Parathyroid adenoma (tissue), 2 donors: ENCODE results near the gene APOD.
"Not testable (repeated sequence)": the region's sequence is repeated elsewhere in the genome, so short reads cannot be mapped to it uniquely, and the experiment has no call there.

Experiments
- H2AFZ ChIP-seq: fragments of 300-600 bp; sonication (generic); one replicate; pipeline ENCODE4 v1.7.0; 2017; ENCODE audit warnings: antibody characterized with exemption, mild to moderate bottlenecking
- H3K27ac ChIP-seq: fragments of 300-600 bp; sonication (generic); one replicate; pipeline ENCODE4 v1.7.0; 2017
- H3K27me3 ChIP-seq: fragments of 300-600 bp; sonication (generic); one replicate; pipeline ENCODE4 v1.7.0; 2017; ENCODE audit warnings: low read length; ENCODE audit not compliant: control insufficient read depth, insufficient read depth
- H3K36me3 ChIP-seq: fragments of 300-600 bp; sonication (generic); one replicate; pipeline ENCODE4 v1.7.0; 2017; ENCODE audit warnings: low read length; ENCODE audit not compliant: control insufficient read depth, insufficient read depth
- H3K4me1 ChIP-seq: fragments of 300-600 bp; sonication (generic); one replicate; pipeline ENCODE4 v1.7.0; 2017; ENCODE audit warnings: control low read depth
- H3K4me2 ChIP-seq: fragments of 300-600 bp; sonication (generic); one replicate; pipeline ENCODE4 v1.7.0; 2017; ENCODE audit warnings: low read length
- H3K4me3 ChIP-seq: fragments of 300-600 bp; sonication (generic); one replicate; pipeline ENCODE4 v1.7.0; 2017; ENCODE audit warnings: low read depth, low read length
- H3K79me2 ChIP-seq: fragments of 300-600 bp; sonication (generic); one replicate; pipeline ENCODE4 v1.7.0; 2017; ENCODE audit warnings: control low read depth
- H3K9ac ChIP-seq: fragments of 300-600 bp; sonication (generic); one replicate; pipeline ENCODE4 v1.7.0; 2017; ENCODE audit warnings: mild to moderate bottlenecking
- H3K9me3 ChIP-seq: fragments of 300-600 bp; sonication (generic); one replicate; pipeline ENCODE4 v1.7.0; 2017; ENCODE audit warnings: low read length; ENCODE audit not compliant: control insufficient read depth
- TF ChIP-seq, protein P1 (sequence below): fragments of 300-600 bp; sonication (generic); IDR thresholded peaks from one replicate; pipeline ENCODE4 v1.7.0; 2017; ENCODE audit warnings: antibody characterized with exemption, mild to moderate bottlenecking
- donor health status: primary hyperparathyroidism.

APOD gene

GRCh38 chr3:195609229-195609628 lies 25.5 kb upstream of the APOD start:
- H3K4me1 ChIP-seq, result no peaks in the 10 kb centered on the region
- H3K27me3 ChIP-seq, result no peaks in the 10 kb centered on the region
- no peaks in the 10 kb centered on the region for H3K36me3 ChIP-seq
- H3K9ac ChIP-seq, result no peak overlapping the region
- TF ChIP-seq, protein P1, sequence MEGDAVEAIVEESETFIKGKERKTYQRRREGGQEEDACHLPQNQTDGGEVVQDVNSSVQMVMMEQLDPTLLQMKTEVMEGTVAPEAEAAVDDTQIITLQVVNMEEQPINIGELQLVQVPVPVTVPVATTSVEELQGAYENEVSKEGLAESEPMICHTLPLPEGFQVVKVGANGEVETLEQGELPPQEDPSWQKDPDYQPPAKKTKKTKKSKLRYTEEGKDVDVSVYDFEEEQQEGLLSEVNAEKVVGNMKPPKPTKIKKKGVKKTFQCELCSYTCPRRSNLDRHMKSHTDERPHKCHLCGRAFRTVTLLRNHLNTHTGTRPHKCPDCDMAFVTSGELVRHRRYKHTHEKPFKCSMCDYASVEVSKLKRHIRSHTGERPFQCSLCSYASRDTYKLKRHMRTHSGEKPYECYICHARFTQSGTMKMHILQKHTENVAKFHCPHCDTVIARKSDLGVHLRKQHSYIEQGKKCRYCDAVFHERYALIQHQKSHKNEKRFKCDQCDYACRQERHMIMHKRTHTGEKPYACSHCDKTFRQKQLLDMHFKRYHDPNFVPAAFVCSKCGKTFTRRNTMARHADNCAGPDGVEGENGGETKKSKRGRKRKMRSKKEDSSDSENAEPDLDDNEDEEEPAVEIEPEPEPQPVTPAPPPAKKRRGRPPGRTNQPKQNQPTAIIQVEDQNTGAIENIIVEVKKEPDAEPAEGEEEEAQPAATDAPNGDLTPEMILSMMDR, result no peak
- no peak overlapping the region for H2AFZ ChIP-seq
- no peak overlapping the region for H3K27ac ChIP-seq
- H3K4me3 ChIP-seq, result no peak overlapping the region
- no peaks in the 10 kb centered on the region for H3K79me2 ChIP-seq
- no peaks in the 10 kb centered on the region for H3K9me3 ChIP-seq
- no peak overlapping the region for H3K4me2 ChIP-seq

DNA sequence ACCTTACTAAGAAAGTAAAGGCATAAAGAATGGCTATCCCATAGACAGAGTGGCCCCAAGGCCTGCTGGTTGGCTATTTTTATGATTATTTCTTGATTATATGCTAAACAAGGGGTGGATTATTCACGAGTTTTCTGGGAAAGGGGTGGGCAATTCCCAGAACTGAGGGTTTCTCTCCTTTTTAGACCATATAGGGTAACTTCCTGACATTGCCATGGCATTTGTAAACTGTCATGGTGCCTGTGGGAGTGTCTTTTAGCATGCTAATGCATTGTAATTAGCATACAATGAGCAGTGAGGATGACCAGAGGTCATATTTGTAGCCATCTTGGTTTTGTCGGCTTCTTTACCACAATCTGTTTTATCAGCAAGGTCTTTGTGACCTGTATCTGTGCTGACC lies 18.0 kb upstream of the APOD start:
- not testable (repeated sequence) for H3K27ac ChIP-seq, H3K4me1 ChIP-seq, H3K79me2 ChIP-seq, H3K4me3 ChIP-seq, H3K36me3 ChIP-seq, H2AFZ ChIP-seq, H3K9ac ChIP-seq, H3K27me3 ChIP-seq, H3K4me2 ChIP-seq, H3K9me3 ChIP-seq

- no peaks in the 10 kb centered on the region for H3K27me3 ChIP-seq
- H3K9me3 ChIP-seq, result no peaks in the 10 kb centered on the region
- H3K79me2 ChIP-seq, result no peaks in the 10 kb centered on the region
- no peak overlapping the region for H2AFZ ChIP-seq
- H3K4me1 ChIP-seq, result no peaks in the 10 kb centered on the region
- TF ChIP-seq, protein P1, result no peak
- H3K9ac ChIP-seq, result no peak overlapping the region
- H3K4me3 ChIP-seq, result no peak overlapping the region
- H3K4me2 ChIP-seq, result no peak overlapping the region
- H3K27ac ChIP-seq, result no peak overlapping the region
- no peaks in the 10 kb centered on the region for H3K36me3 ChIP-seq
Measured at GRCh38 chr3:195601382-195601781, 17.6 kb upstream of the APOD start.

- not testable (repeated sequence) for H3K4me3 ChIP-seq, H3K9ac ChIP-seq, H3K9me3 ChIP-seq, H3K4me2 ChIP-seq, H3K27me3 ChIP-seq, H2AFZ ChIP-seq, H3K4me1 ChIP-seq, H3K27ac ChIP-seq, H3K79me2 ChIP-seq, H3K36me3 ChIP-seq
Measured at GRCh38 chr3:195599926-195600325, 16.2 kb upstream of the APOD start.

DNA sequence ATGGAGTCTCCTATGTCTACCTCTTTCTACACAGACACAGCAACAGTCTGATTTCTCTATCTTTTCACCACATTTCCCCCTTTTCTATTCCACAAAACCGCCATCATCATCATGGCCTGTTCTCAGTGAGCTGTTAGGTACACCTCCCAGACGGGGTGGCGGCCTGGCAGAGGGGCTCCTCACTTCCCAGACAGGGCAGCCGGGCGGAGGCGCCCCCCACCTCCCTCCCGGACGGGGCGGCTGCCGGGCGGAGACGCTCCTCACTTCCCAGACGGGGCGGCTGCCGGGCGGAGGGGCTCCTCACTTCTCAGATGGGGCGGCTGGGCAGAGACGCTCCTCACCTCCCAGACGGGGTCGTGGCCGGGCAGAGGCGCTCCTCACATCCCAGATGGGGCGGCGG lies 15.8 kb upstream of the APOD start:
- not testable (repeated sequence) for H3K9ac ChIP-seq, H3K4me1 ChIP-seq, H3K4me2 ChIP-seq, H3K4me3 ChIP-seq, H3K9me3 ChIP-seq, H3K27me3 ChIP-seq, H3K79me2 ChIP-seq, H2AFZ ChIP-seq, H3K36me3 ChIP-seq, H3K27ac ChIP-seq

DNA sequence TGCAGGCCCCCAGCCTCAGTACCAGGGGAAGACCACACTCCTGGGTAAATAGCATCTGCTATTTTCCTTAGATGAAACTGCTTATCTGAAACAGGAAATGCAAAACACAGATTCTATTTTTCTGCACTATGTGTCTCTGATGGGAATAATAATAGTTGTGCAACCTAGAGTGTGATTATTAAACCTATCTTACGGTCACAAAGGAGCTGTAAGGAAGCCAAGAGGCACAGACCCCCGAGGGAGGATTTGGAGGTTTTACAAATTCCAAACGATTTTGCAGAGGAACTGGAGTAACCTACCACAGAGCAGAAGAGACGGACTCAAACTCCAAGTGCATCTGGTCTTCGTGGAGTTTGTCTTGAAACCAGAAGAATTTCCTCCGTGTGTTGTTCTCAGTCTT lies 14.1 kb upstream of the APOD start:
- Histone ChIP-seq H3K9ac (no peak overlapping the region), H3K27me3 (no peaks in the 10 kb centered on the region), H3K79me2 (no peaks in the 10 kb centered on the region), H3K4me3 (no peak overlapping the region), H3K4me1 (no peaks in the 10 kb centered on the region), H3K27ac (no peak overlapping the region), H3K36me3 (no peaks in the 10 kb centered on the region), H2AFZ (no peak overlapping the region), H3K4me2 (no peak overlapping the region), H3K9me3 (no peaks in the 10 kb centered on the region)
- TF ChIP-seq, protein P1, result no peak
